HepG2 (cell line): ENCODE data around the gene FITM1. TPM values are rescaled to one million over a fixed set of nuclear protein-coding genes. Genes with fewer than 3 reads are reported as not detected.

Experiments
- GATA4 ChIP-seq: sonication (generic); IDR thresholded peaks from 2 replicates; pipeline ENCODE4 v1.6.1; 2016; ENCODE audit warnings: antibody characterized with exemption, low read depth, borderline replicate concordance
- JUN ChIP-seq: sonication (generic); formaldehyde crosslinking; IDR thresholded peaks from 2 replicates; pipeline ENCODE4 v1.4.0; 2020; ENCODE audit warnings: mild to moderate bottlenecking, missing genetic modification reagents
- NR2F1 ChIP-seq, 2 experiments: fragments of 450-650 bp in 1 of 2; formaldehyde crosslinking in 1 of 2; IDR thresholded peaks; 2 replicates each; pipeline versions ENCODE4 v1.5.0 to v1.6.1; 2016 to 2020; ENCODE audit warnings: mild to moderate bottlenecking in 1 of 2, missing compliant biosample characterization in 1 of 2, missing genetic modification reagents in 1 of 2, moderate library complexity in 1 of 2
- RFX5 ChIP-seq: IDR thresholded peaks from 2 replicates; pipeline ENCODE4 v1.6.1; 2011; ENCODE audit warnings: low read depth, low read length, improper control_type of control experiment
- SP5 ChIP-seq: IDR thresholded peaks from 2 replicates; pipeline ENCODE4 v1.6.1; 2016; ENCODE audit warnings: low read depth, borderline replicate concordance
- WIZ ChIP-seq: sonication (generic); formaldehyde crosslinking; IDR thresholded peaks from 2 replicates; pipeline ENCODE4 v1.5.1; 2020; ENCODE audit warnings: mild to moderate bottlenecking, missing genetic modification reagents
- ZFP90 ChIP-seq: sonication (generic); formaldehyde crosslinking; IDR thresholded peaks from 2 replicates; pipeline ENCODE4 v1.8.0; 2022; ENCODE audit warnings: missing genetic modification reagents, mild to moderate bottlenecking, inconsistent platforms, borderline replicate concordance
- ZHX1 ChIP-seq: sonication (generic); formaldehyde crosslinking; IDR thresholded peaks from 2 replicates; pipeline ENCODE4 v1.8.1; 2022; ENCODE audit warnings: low read depth, mild to moderate bottlenecking, missing genetic modification reagents
- ZNF280D ChIP-seq: sonication (generic); formaldehyde crosslinking; IDR thresholded peaks from 2 replicates; pipeline ENCODE4 v1.5.1; 2020; ENCODE audit warnings: mild to moderate bottlenecking, missing genetic modification reagents
- ZNF318 ChIP-seq: sonication (generic); formaldehyde crosslinking; IDR thresholded peaks from 2 replicates; pipeline ENCODE4 v1.4.0; 2020; ENCODE audit warnings: mild to moderate bottlenecking, missing genetic modification reagents
- polyA plus RNA-seq, 8 experiments: library from polyadenylated mRNA; depleted of rRNA in 3 of 8; stranded (reverse) in 7 of 8; unstranded in 1 of 8; fragments of >200 nt; fragmentation: Illumina TruSeq in 4 of 8; extraction: Trizol in 4 of 8; gene quantifications; 2 replicates each; pipeline versions ENCODE4 v1.2.1 to v1.2.3, GENCODE V29; 2011 to 2016; ENCODE audit warnings: low read depth in 4 of 8, missing spikeins in 1 of 8, mixed read lengths in 1 of 8; ENCODE audit not compliant: insufficient read depth in 1 of 8
- total RNA-seq, 5 experiments: library from RNA; depleted of rRNA; stranded (reverse); fragments of >200 nt; fragmentation: Illumina TruSeq; extraction: Trizol; gene quantifications; 2 replicates each; pipeline ENCODE4 v1.2.3, GENCODE V29; 2016; ENCODE audit warnings: low read depth in 1 of 5

Gene FITM1
- total and polyA plus RNA-seq, 2 of the 13 experiments (the other 11 are each of a cell fraction or from before 2014, with no cell fraction given) = 2.7 to 5.8 TPM

- TF ChIP-seq ZNF318 (CRISPR knock-in tag) = peak; percentile 98
- no peak for TF ChIP-seq RFX5
- no peak for TF ChIP-seq ZHX1 (CRISPR knock-in tag)
- peak; percentile 89 for TF ChIP-seq SP5 (CRISPR knock-in tag)
- peak; percentile 90 to 92 for TF ChIP-seq NR2F1 (CRISPR knock-in tag; IDR thresholded peaks at IDR 0.05)
- TF ChIP-seq ZFP90 (CRISPR knock-in tag) = peak; percentile 81
- TF ChIP-seq ZNF280D (CRISPR knock-in tag) = peak; percentile 95
- peak; percentile 85 for TF ChIP-seq JUN
- peak; percentile 80 for TF ChIP-seq WIZ (CRISPR knock-in tag)
- peak; percentile 97 for TF ChIP-seq GATA4
Observed at GRCh38 chr14:24095271-24096068, 35.0 kb upstream of the FITM1 start (continued).
